ENCODE measurements around the gene PRLH. TPM values are rescaled to one million over a fixed set of nuclear protein-coding genes. Genes with fewer than 3 reads are reported as not detected.
A peak's percentile ranks its signal among the peaks of the same experiment; 100 is the strongest.

Gene PRLH
- total RNA-seq, 1 experiment from 2014 or later: not detected

GRCh38 chr2:237572021-237572741 lies 5.8 kb downstream of the PRLH start (continued):
- TF ChIP-seq ETV6 (CRISPR knock-in tag; IDR thresholded peaks at IDR 0.05) (0 out of 2 replicates have a peak, but pooled peaks have one; percentile 21), MAX (CRISPR knock-in tag; IDR thresholded peaks at IDR 0.05) (peak; percentile 69), USF2 (CRISPR knock-in tag; IDR thresholded peaks at IDR 0.05) (no peak), ZNF425 (CRISPR knock-in tag; conservative IDR thresholded peaks at IDR 0.05) (no peak), CBFB (CRISPR knock-in tag; IDR thresholded peaks at IDR 0.05; ENCODE audit: low read depth) (no peak; the same call in 1 of the 2 replicates), GABPB1 (CRISPR knock-in tag; IDR thresholded peaks at IDR 0.05) (peak; percentile 62), ZNF423 (CRISPR knock-in tag; IDR thresholded peaks at IDR 0.05) (no peak), JAZF1 (CRISPR knock-in tag; IDR thresholded peaks at IDR 0.05) (no peak), NFYB (CRISPR knock-in tag; conservative IDR thresholded peaks at IDR 0.05; ENCODE audit: low read depth) (no peak), GTF2I (CRISPR knock-in tag; conservative IDR thresholded peaks at IDR 0.05) (no peak), ERG (CRISPR knock-in tag; IDR thresholded peaks at IDR 0.05) (no peak), E2F4 (CRISPR knock-in tag; IDR thresholded peaks at IDR 0.05; ENCODE audit: borderline replicate concordance, low read depth) (no peak), ZNF232 (CRISPR knock-in tag; IDR thresholded peaks at IDR 0.05) (peak; percentile 78; the same call in 1 of the 2 replicates), E2F1 (CRISPR knock-in tag; IDR thresholded peaks at IDR 0.05) (no peak)

- ChIA-PET POLR2A (interaction anchor here (0.6 to 1.6 kb wide), 2 partner anchors 60 to 306 kb away, joined by 4 to 11 read pairs; no protein-coding TSS in a partner anchor), CTCF (interaction anchor here (0.6 to 7.1 kb wide), 50 partner anchors 10 to 716 kb away, joined by 3 to 385 read pairs (median 10); partner anchors contain the start of genes COPS8, MLPH and RAB17)
- ATAC-seq (no peak; the same call in 1 of the 2 replicates), DNase-seq (ENCODE audit: low spot score) (no peak)
- Mint-ChIP-seq H3K27me3 (ENCODE audit: low read depth) (no peaks in the 10 kb centered on the region), H3K9me3 (peaks cover 4% of the 10 kb centered on the region), H3K4me3 (no peak overlapping the region), H3K4me1 (peaks cover 41% of the 10 kb centered on the region), H3K27ac (peak overlapping the region; percentile 32), H3K36me3 (peaks cover 22% of the 10 kb centered on the region)
- no peak for TF ChIP-seq PRDM15 (CRISPR knock-in tag; IDR thresholded peaks at IDR 0.05)
- no peak for TF ChIP-seq SOX15 (CRISPR knock-in tag; IDR thresholded peaks at IDR 0.05)
- no peak for TF ChIP-seq FOXJ3 (CRISPR knock-in tag; IDR thresholded peaks at IDR 0.05; ENCODE audit: borderline replicate concordance)
- no peak for TF ChIP-seq TP53 (CRISPR knock-in tag; IDR thresholded peaks at IDR 0.05)
- no peak for TF ChIP-seq NR1H2 (CRISPR knock-in tag; IDR thresholded peaks at IDR 0.05)
- no peak for TF ChIP-seq E2F1 (CRISPR knock-in tag; IDR thresholded peaks at IDR 0.05)
- no peak for TF ChIP-seq ZNF425 (CRISPR knock-in tag; conservative IDR thresholded peaks at IDR 0.05)
- TF ChIP-seq ZNF423 (CRISPR knock-in tag; IDR thresholded peaks at IDR 0.05): no peak
- TF ChIP-seq NR3C1 (CRISPR knock-in tag; conservative IDR thresholded peaks at IDR 0.05; ENCODE audit: low read depth): no peak
Measured at GRCh38 chr2:237572742-237573101, 6.3 kb downstream of the PRLH start.
